Testis (tissue), 3 donors: ENCODE measurements around the gene RBBP8. TPM values are rescaled to one million over a fixed set of nuclear protein-coding genes. Genes with fewer than 3 reads are reported as not detected.

Experiments used
- DNase-seq: peaks from one replicate; pipeline ENCODE4 v3.0.0-alpha.2; 2019
- H3K27ac ChIP-seq, 2 donors: fragments of 200-600 bp; sonication (generic); one replicate each; pipeline ENCODE4 v1.5.1; 2019
- H3K27me3 ChIP-seq: fragments of 200-600 bp; sonication (generic); one replicate; pipeline ENCODE4 v1.5.1; 2019
- H3K36me3 ChIP-seq: fragments of 200-600 bp; sonication (generic); one replicate; pipeline ENCODE4 v1.5.1; 2017; ENCODE audit warnings: low read depth; ENCODE audit errors: missing control alignments
- H3K4me1 ChIP-seq: fragments of 200-600 bp; sonication (generic); one replicate; pipeline ENCODE4 v1.5.1; 2019
- H3K4me3 ChIP-seq, 2 donors: fragments of 200-600 bp; sonication (generic); one replicate each; pipeline ENCODE4 v1.5.1; 2017 to 2019
- H3K9me3 ChIP-seq: fragments of 200-600 bp; sonication (generic); one replicate; pipeline ENCODE4 v1.5.1; 2017
- CTCF ChIP-seq, 3 experiments: fragments of 450-650 bp in 2 of 3; fragments of 200-600 bp in 1 of 3; sonication (generic) in 1 of 3; IDR thresholded peaks; one replicate each; pipeline ENCODE4 v1.5.1; 2016 to 2019; ENCODE audit warnings: antibody characterized with exemption in 3 of 3, mild to moderate bottlenecking in 2 of 3, moderate library complexity in 1 of 3
- POLR2A ChIP-seq: fragments of 450-650 bp; IDR thresholded peaks from one replicate; pipeline ENCODE4 v1.6.1; 2017; ENCODE audit warnings: antibody characterized with exemption, mild to moderate bottlenecking, moderate library complexity
- WGBS, 2 donors: methylation state at CpG; one replicate each; pipeline ENCODE4 v1.1.5; 2018; 5-methylcytosine and 5-hydroxymethylcytosine counted together
- intact Hi-C: fragments of 100-400 bp; cut with DNase I; formaldehyde crosslinking; loops from one replicate; pipeline ENCODE4 v1.15.1; 2023; ENCODE audit warnings: low total_unique reads
- polyA plus RNA-seq: library from polyadenylated mRNA; stranded (reverse); fragments of 350-450 nt; fragmentation: Illumina TruSeq; extraction: RNeasy Lipid Tissue Mini Kit (QIAGEN cat#74804); gene quantifications from one replicate; pipeline ENCODE4 v1.2.3, GENCODE V29; 2014; ENCODE audit warnings: low read depth, low replicate concordance; ENCODE audit not compliant: insufficient read depth
- total RNA-seq, 2 donors: library from RNA; depleted of rRNA; stranded (reverse); fragments of >200 nt; gene quantifications; one replicate each; pipeline ENCODE4 v1.2.3, GENCODE V29; 2016

RBBP8 gene
- total and polyA plus RNA-seq, 3 donors from 2014 or later = 24.7 to 76.4 (median 45.7) TPM

GRCh38 chr18:22974001-22974400 lies 40.9 kb downstream of the RBBP8 start:
- Histone ChIP-seq H3K36me3 (peaks cover 4% of the 10 kb centered on the region), H3K27ac (no peak overlapping the region), H3K9me3 (no peaks in the 10 kb centered on the region), H3K4me1 (no peaks in the 10 kb centered on the region), H3K27me3 (no peaks in the 10 kb centered on the region), H3K4me3 (no peak overlapping the region)
- TF ChIP-seq CTCF (IDR thresholded peaks at IDR 0.05) (no peak), POLR2A (no peak)
- intact Hi-C loops = no loop called here
- no peak for DNase-seq

- intact Hi-C loops = no loop called here
These were observed 41.6 kb downstream of the RBBP8 start for GRCh38 chr18:22974707-22975106.

GRCh38 chr18:22975508-22975907 lies 42.4 kb downstream of the RBBP8 start:
- no peak for TF ChIP-seq CTCF (IDR thresholded peaks at IDR 0.05)
- no peak for TF ChIP-seq POLR2A
- Histone ChIP-seq H3K27me3 (no peaks in the 10 kb centered on the region), H3K9me3 (no peaks in the 10 kb centered on the region), H3K4me1 (no peaks in the 10 kb centered on the region), H3K36me3 (peaks cover 4% of the 10 kb centered on the region), H3K27ac (no peak overlapping the region), H3K4me3 (no peak overlapping the region)
- DNase-seq = no peak
- WGBS, 2 donors = 78 to 79% methylated on average over 1 of the region's 1 CpG
- intact Hi-C loops = no loop called here

More at GRCh38 chr18:22974707-22975106, 41.6 kb downstream of the RBBP8 start:
- H3K4me1 ChIP-seq = no peaks in the 10 kb centered on the region
- no peak for DNase-seq
- no peak overlapping the region for H3K4me3 ChIP-seq
- H3K36me3 ChIP-seq = peaks cover 4% of the 10 kb centered on the region
- 66 to 83% methylated on average over 5 of the region's 5 CpGs for WGBS, 2 donors
- H3K27me3 ChIP-seq = no peaks in the 10 kb centered on the region
- H3K9me3 ChIP-seq = no peaks in the 10 kb centered on the region
- H3K27ac ChIP-seq = no peak overlapping the region
- TF ChIP-seq CTCF (IDR thresholded peaks at IDR 0.05) (no peak), POLR2A (no peak)

GRCh38 chr18:22977847-22978701 lies 44.9 kb downstream of the RBBP8 start:
- TF ChIP-seq POLR2A = no peak
- TF ChIP-seq CTCF (IDR thresholded peaks at IDR 0.05) = no peak
- no peak for DNase-seq
- intact Hi-C loops = no loop called here
- WGBS, 2 donors = 77 to 89% methylated on average over 5 of the region's 5 CpGs
- Histone ChIP-seq H3K27ac (no peak overlapping the region), H3K4me3 (no peak overlapping the region), H3K27me3 (no peaks in the 10 kb centered on the region), H3K36me3 (peaks cover 4% of the 10 kb centered on the region), H3K9me3 (no peaks in the 10 kb centered on the region), H3K4me1 (no peaks in the 10 kb centered on the region)

- no peak overlapping the region for H3K4me3 ChIP-seq
- no peaks in the 10 kb centered on the region for H3K36me3 ChIP-seq
- H3K9me3 ChIP-seq = no peaks in the 10 kb centered on the region
- TF ChIP-seq CTCF (IDR thresholded peaks at IDR 0.05) (no peak), POLR2A (no peak)
- H3K27ac ChIP-seq = no peak overlapping the region
- 94% methylated on average over 1 of the region's 1 CpG for WGBS, 2 donors
- intact Hi-C loops = no loop called here
- H3K27me3 ChIP-seq = no peaks in the 10 kb centered on the region
- no peak for DNase-seq
- no peaks in the 10 kb centered on the region for H3K4me1 ChIP-seq
These were observed 47.3 kb downstream of the RBBP8 start for GRCh38 chr18:22980394-22980793.
